DLD1 (cell line): ENCODE data around the gene RPL5.
"Not testable (repeated sequence)": the region's sequence is repeated elsewhere in the genome, so short reads cannot be mapped to it uniquely, and the experiment has no call there.

Experiments
- in situ Hi-C: cut with HindIII; loops from 2 replicates; pipeline ENCODE4 v1.10.0; 2017; ENCODE audit warnings: low sequenced_read_pairs

Gene RPL5

DNA sequence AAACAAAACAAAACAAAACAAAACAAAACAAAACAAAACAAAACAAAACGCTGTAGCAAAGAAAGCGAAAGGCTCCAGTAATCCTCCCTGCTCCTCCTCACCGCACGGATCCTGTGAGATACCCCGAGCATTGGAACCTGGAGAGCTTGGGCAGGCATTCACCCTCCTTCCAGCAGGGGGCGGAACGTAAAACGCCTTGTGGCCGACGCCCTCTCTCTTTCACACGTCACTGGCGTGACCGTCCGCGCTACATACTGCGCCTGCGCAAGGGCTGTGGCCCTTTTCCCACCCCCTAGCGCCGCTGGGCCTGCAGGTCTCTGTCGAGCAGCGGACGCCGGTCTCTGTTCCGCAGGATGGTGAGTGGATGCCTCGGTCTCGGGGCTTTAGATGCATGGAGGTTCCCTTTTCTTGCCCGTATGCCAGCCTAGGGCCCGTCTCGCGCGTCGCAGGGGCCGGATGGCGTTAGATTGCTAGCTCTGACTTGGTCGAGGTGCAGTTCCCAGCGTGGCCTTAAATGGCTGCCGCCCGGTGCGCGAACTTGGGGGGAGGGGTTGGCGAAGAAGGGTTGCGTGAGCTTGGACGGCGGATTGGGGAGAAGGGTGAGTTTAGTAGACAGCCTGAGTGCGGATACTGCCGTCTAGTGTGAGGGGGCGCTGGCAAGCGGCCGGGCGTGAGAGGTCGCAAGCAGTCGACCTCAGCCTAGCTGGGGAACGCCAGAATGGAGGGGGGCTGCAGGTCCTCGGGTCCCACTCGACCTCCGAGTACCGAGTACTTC is at the start of gene RPL5:
Gene RPL5, plus strand, starts transcription at position 279 of the 775 bp plus-strand sequence. Its CDS starts 75 bp downstream, at position 354.
- in situ Hi-C loops, result no loop called here

DNA sequence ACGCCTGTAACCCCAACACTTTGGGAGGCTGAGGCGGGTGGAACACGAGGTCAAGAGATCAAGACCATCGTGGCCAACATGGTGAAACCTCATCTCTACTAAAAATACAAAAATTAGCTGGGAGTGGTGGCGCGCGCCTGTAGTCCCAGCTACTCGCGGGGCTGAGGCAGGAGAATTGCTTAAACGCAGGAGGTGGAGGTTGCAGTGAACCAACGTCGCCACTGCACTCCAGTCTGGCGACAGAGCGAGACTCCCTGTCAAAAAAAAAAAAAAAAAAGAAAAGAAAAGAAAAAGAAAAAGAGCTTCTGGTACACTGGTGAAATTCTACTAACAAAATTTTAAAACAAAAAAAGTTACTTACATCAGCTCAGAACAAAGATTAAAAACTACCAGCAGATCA is 48.3 kb upstream of the RPL5 start:
- in situ Hi-C loops, result not testable (repeated sequence)

DNA sequence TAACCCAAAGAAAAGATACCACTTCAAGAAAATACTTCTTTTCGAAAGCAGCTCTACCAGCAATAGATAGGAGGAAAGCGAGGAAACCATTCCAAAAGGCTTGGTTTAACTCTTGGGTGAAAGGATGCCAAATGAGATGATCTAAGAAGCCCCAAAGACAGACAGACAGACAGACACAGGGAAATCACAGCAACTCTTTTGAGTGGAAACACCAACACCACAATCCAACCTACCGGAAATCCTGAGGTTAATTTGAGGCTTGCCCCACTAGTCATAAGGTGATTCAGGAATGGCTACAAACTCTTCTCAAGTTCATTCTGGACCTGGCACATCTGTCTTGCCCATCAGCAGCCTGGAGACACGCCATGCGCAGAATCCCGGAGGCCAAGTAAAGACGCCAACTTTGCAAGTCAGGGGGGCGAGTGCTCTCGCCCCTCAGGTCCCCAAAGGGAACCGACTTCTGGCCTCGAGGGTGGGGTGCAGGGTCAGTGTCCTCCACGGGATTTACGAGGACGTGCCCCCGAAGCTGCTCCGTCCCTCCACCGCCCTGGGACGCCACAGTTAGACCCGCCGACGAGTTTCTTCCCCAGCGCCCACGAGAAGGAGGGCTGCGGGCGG is 47.7 kb upstream of the RPL5 start:
- in situ Hi-C loops, result no loop called here

DNA sequence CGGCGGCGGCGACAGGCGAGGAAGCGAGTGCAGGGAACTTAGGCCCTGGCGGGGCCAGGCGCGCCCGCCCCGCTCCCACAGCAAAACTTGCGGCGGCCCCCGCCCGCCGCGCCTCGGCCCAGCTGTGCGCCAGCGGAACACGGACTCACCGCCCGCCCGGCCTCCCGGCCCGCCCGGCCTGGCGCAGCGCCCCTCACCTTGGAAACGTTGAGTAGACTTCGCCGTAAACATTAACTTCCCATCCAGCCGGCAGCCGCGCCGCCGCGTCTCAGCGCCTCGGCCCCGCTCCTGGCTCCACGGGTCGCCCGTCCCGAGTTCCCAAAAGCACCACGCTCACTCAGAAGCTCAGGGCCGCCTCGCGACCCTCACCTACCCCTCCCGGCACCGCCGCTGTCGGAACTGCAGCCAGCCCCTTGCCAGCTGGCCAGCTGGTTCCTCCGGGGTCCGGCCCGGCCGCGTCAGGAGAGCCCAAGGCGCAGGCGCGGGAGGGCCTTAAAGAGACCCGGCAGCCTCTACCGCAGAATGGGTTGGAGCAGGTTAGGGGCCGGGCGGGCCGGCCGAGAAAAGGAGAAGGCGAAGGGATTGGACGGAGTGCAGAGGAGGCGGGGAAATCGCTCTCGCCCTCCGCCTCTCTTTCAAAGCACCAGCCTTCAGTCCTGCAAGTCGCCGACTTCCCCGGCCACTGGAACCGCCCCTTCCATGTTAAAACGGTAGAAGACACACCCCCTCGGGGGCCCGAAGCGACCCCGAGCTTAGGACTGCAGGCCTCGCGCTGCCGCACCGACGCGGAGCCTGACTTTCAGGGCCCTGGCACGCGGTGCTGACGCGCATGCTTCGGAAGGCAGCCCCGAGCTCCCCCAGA is 47.0 kb upstream of the RPL5 start, which contains the start of gene EVI5:
Gene EVI5, minus strand, starts transcription at position 470 of the 862 bp plus-strand sequence. CDS start 48,562 bp downstream, outside the sequence.
- in situ Hi-C loops, result no loop called here

DNA sequence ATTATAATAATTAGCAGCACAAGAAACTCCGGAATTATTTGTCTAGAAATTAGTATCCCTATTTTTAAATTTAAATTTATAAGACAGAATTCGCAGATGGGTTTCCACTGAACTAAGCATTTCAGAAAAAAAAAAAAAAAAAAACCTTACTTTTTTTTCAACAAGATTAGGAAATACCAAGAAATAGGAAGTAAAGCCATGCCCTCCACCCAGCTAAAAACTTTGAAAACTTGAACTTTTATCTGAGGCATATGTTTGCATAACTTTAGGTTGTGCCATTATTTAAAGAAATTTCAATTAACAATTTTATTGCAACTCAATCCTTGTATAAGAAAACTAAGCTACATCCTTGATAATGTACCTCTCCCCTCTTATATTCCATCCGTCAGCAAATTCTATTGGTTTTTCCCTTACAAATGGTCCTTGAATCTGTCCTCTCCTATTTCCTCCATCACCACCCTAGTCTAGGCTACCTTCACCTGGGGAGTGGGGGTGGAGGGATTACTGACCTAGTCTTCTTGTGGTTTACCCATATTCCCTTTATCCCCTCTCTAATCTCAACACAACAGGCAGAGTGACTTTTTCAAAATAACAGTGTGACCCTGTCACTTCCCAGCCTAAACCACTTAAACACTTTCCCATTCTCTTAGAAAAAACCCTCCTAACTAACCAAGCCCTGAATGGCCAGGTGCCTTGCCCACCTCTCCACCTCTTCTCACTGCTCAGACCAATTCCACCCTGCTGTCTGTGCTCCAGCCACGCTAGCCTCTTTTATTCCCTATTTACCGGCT is 45.5 kb upstream of the RPL5 start:
- in situ Hi-C loops, result no loop called here

DNA sequence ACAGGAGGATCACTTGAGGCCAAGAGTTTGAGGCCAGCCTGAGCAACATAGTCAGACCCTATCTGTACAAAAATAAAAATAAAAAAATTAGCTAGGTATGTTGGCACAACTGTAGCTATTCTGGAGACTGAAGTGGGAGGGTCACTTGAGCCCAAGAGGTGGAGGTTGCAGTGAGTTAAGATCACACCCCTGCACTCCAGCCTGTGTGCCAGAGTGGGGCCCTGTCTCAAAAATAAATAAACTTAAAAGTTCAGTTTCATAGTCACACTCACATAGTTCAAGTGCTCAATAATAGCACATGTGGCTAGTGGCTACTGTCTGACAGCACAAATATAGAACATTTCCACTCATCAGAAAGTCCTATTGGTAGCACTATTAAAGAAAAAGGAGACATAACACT is 41.8 kb upstream of the RPL5 start:
- in situ Hi-C loops, result no loop called here

DNA sequence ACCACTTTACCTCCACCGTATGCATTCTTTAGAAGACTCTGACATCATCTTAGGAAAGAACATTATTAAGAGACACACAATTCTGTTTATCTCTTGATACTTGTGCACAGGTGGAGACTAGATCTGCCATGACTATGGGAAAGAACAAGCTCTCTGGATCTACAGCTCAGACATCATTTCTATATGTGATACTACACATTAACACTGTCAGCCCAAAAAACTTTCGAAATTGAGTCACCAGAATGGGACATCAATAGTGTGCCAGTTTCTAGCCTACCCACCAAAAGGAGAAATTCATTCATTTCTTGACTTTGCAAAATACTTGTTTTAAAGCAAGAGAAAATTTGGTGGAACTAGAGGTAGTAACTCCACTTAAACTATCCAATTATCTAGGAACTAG is 41.0 kb upstream of the RPL5 start:
- in situ Hi-C loops, result no loop called here

DNA sequence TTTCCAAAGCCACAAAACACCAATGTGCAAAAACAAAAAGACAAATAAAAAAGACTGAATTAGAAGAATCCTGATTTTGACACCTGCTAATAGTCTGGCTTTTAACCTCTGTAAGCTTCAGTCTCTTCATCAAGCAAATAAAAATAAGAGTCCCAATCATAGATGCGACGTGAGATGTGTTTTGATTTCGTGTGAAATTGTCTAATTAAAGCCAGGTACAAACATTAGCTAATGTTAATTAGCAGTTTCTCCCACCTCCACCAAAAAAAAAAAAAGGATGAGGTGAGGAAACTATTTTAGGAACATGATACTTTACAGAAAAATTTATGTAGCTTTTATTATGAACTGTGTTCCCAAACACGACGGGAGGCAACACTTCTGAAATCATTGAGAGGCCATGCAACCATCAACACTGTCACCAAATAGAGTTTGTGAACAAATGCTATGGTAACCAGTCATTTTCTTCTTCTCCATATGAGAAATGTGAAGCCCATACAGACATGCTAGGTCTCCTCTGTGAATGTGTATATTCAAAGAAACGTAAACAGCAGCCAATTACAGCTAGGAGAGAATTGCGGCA is 40.3 kb upstream of the RPL5 start:
- in situ Hi-C loops, result no loop called here

DNA sequence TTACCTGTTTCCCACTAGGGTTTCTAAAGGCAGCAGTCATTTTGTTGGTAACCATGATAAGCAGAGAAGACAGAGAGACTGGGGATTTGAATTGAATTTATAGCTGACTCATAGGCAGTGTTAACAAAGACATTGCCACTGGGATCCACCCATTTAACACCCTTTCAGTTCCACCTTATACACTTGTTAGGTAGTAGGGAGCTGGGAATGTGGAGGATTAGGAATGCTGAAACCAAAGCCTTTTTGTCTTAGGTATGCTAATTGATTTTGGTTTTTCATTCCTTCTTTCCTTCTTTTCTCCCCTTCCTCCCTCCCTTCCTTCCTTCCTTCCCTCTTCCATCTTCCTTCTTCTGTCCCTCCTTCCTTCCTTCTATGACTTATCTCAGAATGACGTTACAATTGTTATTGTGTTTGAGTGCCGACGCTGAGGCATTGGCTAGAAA is 39.5 kb upstream of the RPL5 start:
- in situ Hi-C loops, result no loop called here

DNA sequence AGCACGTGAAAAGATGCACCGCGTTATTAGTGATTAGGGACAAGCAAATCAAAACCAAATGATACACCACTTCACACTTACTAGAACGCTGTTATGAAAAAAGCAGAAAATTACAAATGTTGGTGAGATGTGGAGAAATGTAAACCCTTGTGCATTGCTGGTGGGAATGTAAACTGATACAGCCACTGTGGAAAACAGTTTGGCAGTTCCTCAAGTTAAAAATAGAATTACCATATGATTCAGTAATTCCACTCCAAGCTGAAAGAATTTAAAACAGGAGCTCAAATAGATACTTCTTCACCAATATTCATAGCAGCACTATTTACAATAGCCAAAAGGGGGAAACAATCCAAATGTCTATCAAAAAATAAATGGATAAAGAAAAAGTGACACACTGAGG is 36.7 kb upstream of the RPL5 start:
- in situ Hi-C loops, result no loop called here

DNA sequence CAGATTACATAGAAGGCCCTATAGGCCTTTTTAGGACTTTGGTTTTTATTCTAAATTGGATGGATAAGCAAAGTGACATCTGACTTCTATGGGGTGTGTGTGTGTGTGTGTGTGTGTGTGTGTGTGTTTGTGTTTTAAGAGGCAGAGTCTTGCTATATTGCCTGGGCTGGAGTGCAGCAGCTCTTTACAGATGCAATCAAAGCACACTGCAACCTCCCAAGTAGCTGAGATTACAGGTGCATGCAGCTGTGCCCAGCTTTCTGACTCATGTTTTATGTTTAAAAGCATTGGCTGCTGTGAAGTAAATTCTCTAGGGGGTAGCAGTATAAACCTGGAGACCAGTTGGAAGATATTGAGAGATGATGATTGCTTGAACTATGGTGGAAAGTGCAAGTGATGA is 34.5 kb upstream of the RPL5 start:
- in situ Hi-C loops, result no loop called here

DNA sequence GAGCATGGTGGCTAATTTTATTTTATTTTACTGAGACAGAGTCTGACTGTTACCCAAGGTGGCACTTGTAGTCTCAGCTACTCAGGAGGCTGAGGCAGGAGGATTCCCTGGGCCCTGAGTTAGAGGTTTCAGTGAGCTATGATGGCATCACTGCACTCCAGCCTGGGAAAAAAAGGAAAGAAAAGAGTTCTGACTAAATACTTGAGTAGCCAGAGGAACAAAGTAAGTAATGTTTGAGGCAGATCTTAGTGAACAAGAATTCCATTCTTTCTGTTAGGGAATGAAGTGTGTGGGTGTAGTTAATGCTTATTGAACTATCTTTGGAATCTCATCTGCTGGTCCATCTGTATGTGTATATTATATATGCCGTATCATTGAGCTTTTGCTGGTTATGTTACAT is 33.9 kb upstream of the RPL5 start:
- in situ Hi-C loops, result no loop called here

DNA sequence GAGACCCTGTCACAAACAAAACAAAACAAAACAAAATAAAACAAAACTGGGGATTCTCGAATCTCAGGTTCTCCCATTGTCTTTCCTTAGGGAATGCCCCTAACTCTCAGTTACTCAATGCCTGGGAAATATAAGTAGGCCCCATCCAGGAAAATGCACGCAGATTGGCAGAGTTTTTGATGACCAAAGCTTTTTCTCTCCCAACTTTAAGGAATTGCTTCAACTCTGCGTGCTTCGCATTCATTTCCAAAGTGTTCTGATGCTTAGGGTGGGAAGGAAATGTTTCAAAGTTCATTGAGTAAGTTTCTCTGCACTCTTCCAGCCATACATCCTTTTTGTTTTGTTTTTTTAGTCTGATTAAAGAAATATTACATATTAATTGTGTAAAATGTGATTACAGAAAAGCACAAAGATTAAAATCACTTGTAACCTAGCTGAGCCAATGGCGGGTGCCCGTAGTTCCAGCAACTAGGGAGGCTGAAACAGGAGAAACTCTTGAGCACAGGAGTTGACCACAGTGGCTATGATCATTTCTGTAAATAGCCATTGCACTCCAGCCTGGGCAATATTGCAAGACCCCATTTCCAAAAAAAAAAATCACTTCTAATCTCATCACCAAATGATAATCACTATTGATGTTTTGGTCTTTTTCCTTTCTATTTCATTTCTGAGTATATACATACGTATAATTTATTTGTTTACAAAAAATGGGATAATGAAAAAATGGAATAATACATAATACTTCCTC is 28.5 kb upstream of the RPL5 start:
- in situ Hi-C loops, result no loop called here

DNA sequence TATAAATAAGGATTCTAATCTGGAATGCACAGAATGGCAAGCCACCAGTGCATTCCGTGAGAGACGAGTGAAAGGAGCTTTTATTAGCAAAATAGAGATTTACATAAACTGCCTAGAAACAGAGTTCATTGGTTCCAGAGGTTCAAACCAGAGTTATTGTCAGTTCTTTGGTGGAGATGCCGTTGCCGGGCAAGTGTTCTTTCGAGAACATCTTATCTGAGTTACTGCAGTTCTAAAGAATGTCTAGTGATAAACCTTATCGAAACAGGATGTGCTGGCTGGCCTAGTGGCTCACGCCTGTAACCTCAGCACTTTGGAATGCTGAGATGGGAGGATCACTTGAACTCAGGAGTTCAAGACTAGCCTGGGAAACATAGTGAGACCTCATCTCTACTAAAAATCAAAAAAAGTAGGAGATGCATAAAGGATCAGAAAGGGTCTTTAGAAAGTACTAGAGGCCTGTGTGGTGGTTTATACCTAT is 27.1 kb upstream of the RPL5 start:
- in situ Hi-C loops, result no loop called here

DNA sequence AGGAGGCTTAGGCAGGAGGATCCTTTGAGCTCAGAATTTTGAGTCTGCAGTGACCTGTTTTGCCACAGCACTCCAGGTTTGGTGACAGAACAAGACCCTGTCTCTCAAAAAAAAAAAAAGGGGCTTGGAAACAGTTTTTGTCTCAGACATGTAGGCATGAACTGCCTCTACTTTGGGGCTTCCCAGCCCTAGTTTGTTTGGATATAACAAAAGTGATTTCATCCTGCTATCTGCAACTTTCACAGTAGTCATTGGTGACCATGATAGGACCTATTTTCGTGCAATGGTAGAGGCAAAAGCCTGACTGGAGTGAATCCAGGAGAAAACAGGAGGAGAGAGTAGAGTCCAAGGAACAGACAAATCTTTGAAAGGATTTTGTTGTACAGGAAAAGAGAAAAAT is 26.6 kb upstream of the RPL5 start:
- in situ Hi-C loops, result no loop called here

DNA sequence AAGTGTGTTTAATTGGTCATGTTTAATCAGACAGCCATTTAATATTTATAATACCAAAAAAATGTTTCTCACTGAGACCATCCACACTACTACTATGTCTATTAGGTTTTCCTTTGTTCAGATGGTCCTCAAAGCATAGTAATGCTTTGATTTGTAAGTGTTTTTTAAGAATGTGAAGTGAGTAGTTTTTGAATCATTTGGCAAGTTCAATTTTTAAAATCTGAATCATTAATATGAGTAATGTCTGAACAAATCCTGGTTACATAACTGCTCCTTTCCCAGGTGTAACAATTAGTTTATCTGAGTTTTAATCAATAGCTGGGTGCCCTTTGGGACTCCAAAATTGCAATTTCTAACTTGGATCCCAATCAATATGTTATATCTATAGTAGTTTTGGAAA is 23.5 kb upstream of the RPL5 start:
- in situ Hi-C loops, result no loop called here

DNA sequence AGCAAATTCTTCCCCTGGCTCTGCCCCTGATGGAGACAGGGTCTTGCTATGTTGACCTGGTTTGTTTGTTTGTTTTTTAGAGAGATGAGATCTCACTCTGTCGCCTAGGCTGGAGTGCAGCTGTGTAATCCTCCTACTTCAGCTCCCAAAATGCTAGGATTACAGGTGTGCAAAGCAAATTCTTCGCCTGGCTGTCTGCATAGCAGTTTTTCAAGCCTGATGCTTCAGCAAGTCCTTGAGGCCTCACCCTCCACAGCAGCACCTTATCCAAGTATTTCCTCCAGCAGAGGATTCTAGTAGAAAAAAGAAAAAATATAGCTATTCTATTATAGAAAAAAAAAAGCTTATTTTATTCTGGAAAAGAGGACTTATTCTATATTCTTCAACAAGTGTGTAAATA is 15.1 kb upstream of the RPL5 start:
- in situ Hi-C loops, result no loop called here

DNA sequence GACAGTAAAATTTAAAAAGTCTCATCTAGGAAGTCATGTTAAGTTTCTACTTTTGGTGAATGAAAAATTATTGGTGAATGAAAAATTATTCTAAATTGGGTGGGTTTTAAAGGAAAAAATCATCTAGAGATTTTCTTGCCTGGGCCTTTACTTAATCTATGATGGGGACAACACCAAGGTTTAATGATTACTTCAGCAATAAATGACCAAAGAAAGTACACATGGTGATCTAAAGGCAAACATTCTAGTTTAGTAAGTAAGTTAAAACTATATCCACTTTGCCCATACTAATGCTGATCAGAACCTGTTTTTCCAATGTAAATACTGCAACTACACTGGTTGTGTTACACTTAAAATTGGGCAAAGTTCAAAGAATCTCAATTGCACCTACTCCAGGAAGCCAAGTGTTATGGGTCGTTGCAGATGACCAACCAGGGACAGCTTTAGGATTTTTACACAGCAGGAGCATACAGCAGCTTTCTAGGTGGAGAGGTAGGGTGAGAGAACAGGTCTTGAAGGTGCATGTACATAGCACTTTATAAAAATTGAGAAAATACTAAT is 14.6 kb upstream of the RPL5 start:
- in situ Hi-C loops, result no loop called here
